Endometrium (tissue), 2 donors: Measurements from ENCODE around the gene PRKCH.

Experiments
- FAIRE-seq: peaks from 2 replicates; lab custom pipeline; 2012; peaks lifted over from hg19 to GRCh38; lab: Jason Lieb, UNC
- donor health status: control.
- donor health status: control.

PRKCH gene

GRCh38 chr14:61569812-61570548, 248.6 kb downstream of the PRKCH start:
- FAIRE-seq: no peak

- FAIRE-seq: no peak
These were observed 249.3 kb downstream of the PRKCH start for GRCh38 chr14:61570549-61571290.

GRCh38 chr14:61571917-61572316, 250.5 kb downstream of the PRKCH start:
- no peak for FAIRE-seq

- no peak for FAIRE-seq
These were observed 251.9 kb downstream of the PRKCH start for GRCh38 chr14:61573321-61573720.

- no peak for FAIRE-seq
These were observed 252.6 kb downstream of the PRKCH start for GRCh38 chr14:61573748-61574513.

- FAIRE-seq: no peak
These were observed 253.1 kb downstream of the PRKCH start for GRCh38 chr14:61574514-61574807.

GRCh38 chr14:61575126-61575525, 253.7 kb downstream of the PRKCH start:
- no peak for FAIRE-seq

- FAIRE-seq: no peak
These were observed 254.3 kb downstream of the PRKCH start for GRCh38 chr14:61575551-61576150.

GRCh38 chr14:61577506-61577931, 256.1 kb downstream of the PRKCH start:
- no peak for FAIRE-seq

- no peak for FAIRE-seq
These were observed 257.4 kb downstream of the PRKCH start for GRCh38 chr14:61578745-61579144.

GRCh38 chr14:61581340-61581739, 260.0 kb downstream of the PRKCH start:
- FAIRE-seq: no peak

- FAIRE-seq: no peak
These were observed 260.7 kb downstream of the PRKCH start for GRCh38 chr14:61581955-61582615.

- FAIRE-seq: no peak
These were observed 261.4 kb downstream of the PRKCH start for GRCh38 chr14:61582815-61583214.

- no peak for FAIRE-seq
These were observed 263.0 kb downstream of the PRKCH start for GRCh38 chr14:61584331-61584741.

- FAIRE-seq: no peak
These were observed 264.5 kb downstream of the PRKCH start for GRCh38 chr14:61585598-61586543.

- no peak for FAIRE-seq
These were observed 265.2 kb downstream of the PRKCH start for GRCh38 chr14:61586544-61587055.

GRCh38 chr14:61587081-61587713, 265.8 kb downstream of the PRKCH start:
- FAIRE-seq: no peak

- FAIRE-seq: no peak
These were observed 267.1 kb downstream of the PRKCH start for GRCh38 chr14:61588419-61588901.

- FAIRE-seq: no peak
These were observed 268.6 kb downstream of the PRKCH start for GRCh38 chr14:61589691-61590581.
